Fibroblast of lung (primary cell): ENCODE measurements around the gene BYSL.

Source experiments
- CTCF ChIP-seq, 2 donors: IDR thresholded peaks in 1 of 2; conservative IDR thresholded peaks in 1 of 2; 1 replicate in 1 of 2; 2 replicates in 1 of 2; pipeline ENCODE4 v1.5.1; 2011 to 2012; ENCODE audit warnings: low read length in 2 of 2, control low read depth in 1 of 2, inconsistent platforms in 1 of 2, low read depth in 1 of 2, mild to moderate bottlenecking in 1 of 2
- EZH2 ChIP-seq: IDR thresholded peaks from 2 replicates; pipeline ENCODE4 v1.5.1; 2012; ENCODE audit warnings: low read length, control low read depth, mild to moderate bottlenecking; ENCODE audit errors: missing control alignments

- TF ChIP-seq EZH2, result no peak
- no peak for TF ChIP-seq CTCF (conservative IDR thresholded peaks at IDR 0.05 in 1 of 2, IDR thresholded peaks at IDR 0.05 in 1 of 2; ENCODE audit: low read depth in 1 of 2, low read length in 2 of 2)
Measured at GRCh38 chr6:41900861-41901260, 20.4 kb upstream of the BYSL start.
